ENCODE data around the gene FRMD8.

The FRMD8 gene

GRCh38 chr11:65425105-65425970, 38.9 kb downstream of the FRMD8 start:
- no peak for DNase-seq (ENCODE audit: low read depth)

GRCh38 chr11:65425971-65426838, 39.8 kb downstream of the FRMD8 start:
- no peak for DNase-seq (ENCODE audit: low read depth)

- no peak for DNase-seq (ENCODE audit: low read depth)
Measured at GRCh38 chr11:65426839-65427690, 40.6 kb downstream of the FRMD8 start.

- DNase-seq (ENCODE audit: low read depth): no peak
Measured at GRCh38 chr11:65427691-65428577, 41.5 kb downstream of the FRMD8 start.

GRCh38 chr11:65428578-65429067, 42.2 kb downstream of the FRMD8 start:
- no peak for DNase-seq (ENCODE audit: low read depth)

GRCh38 chr11:65429068-65429681, 42.7 kb downstream of the FRMD8 start:
- no peak for DNase-seq (ENCODE audit: low read depth)

GRCh38 chr11:65429724-65430405, 43.4 kb downstream of the FRMD8 start:
- DNase-seq (ENCODE audit: low read depth): no peak

GRCh38 chr11:65430406-65431217, 44.2 kb downstream of the FRMD8 start:
- DNase-seq (ENCODE audit: low read depth): no peak

- no peak for DNase-seq (ENCODE audit: low read depth)
Measured at GRCh38 chr11:65431451-65432099, 45.1 kb downstream of the FRMD8 start.

- DNase-seq (ENCODE audit: low read depth): no peak
Measured at GRCh38 chr11:65432100-65432650, 45.7 kb downstream of the FRMD8 start.

GRCh38 chr11:65432686-65433582, 46.5 kb downstream of the FRMD8 start:
- no peak for DNase-seq (ENCODE audit: low read depth)

GRCh38 chr11:65433657-65434056, 47.2 kb downstream of the FRMD8 start:
- DNase-seq (ENCODE audit: low read depth): no peak

GRCh38 chr11:65434057-65434666, 47.7 kb downstream of the FRMD8 start:
- DNase-seq (ENCODE audit: low read depth): no peak

GRCh38 chr11:65434667-65435410, 48.4 kb downstream of the FRMD8 start:
- DNase-seq (ENCODE audit: low read depth): no peak

GRCh38 chr11:65435411-65435931, 49.0 kb downstream of the FRMD8 start:
- no peak for DNase-seq (ENCODE audit: low read depth)

GRCh38 chr11:65435981-65436411, 49.6 kb downstream of the FRMD8 start:
- no peak for DNase-seq (ENCODE audit: low read depth)

Measured in stimulated activated CD8-positive, alpha-beta memory T cell treated with anti-CD3 and anti-CD28 coated beads, Interleukin-15, amount 100 ng/mL, for 24 hours (primary cell).